NB4 (cell line): Measurements from ENCODE around the gene MRGPRF.

Source experiments
- DNase-seq: peaks from one replicate; pipeline ENCODE4 v3.0.0; 2010; ENCODE audit warnings: low read depth
- H3K4me3 ChIP-seq: one replicate; pipeline ENCODE4 v1.5.1; 2011; ENCODE audit warnings: mild to moderate bottlenecking, low read depth, low read length, moderate library complexity
- CTCF ChIP-seq: IDR thresholded peaks from one replicate; pipeline ENCODE4 v1.5.1; 2012; ENCODE audit warnings: low read depth, low read length
- MAX ChIP-seq: IDR thresholded peaks from 2 replicates; pipeline ENCODE4 v1.6.1; 2011; ENCODE audit warnings: low read depth, low read length
- MYC ChIP-seq: IDR thresholded peaks from 2 replicates; pipeline ENCODE4 v1.6.1; 2011; ENCODE audit warnings: low read depth, low read length
- POLR2A ChIP-seq: IDR thresholded peaks from 2 replicates; pipeline ENCODE4 v1.6.1; 2011; ENCODE audit warnings: mild to moderate bottlenecking; ENCODE audit not compliant: insufficient read length; ENCODE audit errors: extremely low read depth

MRGPRF gene

DNA sequence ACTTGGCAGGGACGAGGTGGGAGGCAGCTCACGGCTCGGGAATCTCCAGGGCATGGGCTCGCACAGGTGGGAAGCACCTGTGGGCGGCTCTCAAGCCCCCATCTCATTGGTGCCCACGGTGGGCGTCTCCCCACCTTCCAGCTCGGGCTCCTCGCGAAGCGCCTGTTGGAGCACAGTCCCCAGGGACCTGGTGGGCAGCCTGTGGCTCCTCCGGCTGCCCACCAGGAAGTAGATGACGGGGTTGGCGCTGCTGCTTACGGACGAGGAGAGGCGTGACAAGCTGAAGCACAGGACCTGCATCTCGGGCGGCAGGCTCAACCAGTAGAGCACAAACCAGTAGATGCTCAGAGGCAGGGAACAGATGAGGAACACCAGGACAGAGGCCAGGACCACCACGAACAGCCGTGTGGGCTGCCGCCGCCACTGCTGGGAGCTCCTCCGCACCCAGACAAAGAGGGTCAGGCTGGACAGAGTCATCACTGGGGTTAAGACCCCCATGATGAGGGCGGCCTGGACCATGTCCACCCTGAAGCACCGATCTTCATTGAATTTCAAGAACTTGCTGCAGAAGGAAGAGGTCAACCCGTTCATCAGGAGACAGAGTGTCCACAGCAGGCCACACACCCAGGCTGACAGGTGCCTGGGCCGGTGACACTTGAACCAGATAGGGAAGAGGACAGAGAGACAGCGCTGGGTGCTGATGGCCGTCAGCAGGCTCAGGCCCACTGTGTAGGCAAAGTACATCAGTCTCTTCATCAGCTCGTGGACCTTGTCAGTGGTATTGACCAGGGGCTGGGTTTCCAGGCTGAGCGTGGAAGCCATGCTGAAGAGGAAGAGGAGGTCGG lies 32.9 kb downstream of the MRGPRF start:
- TF ChIP-seq MYC (no peak), POLR2A (no peak)
- peak; percentile 47 for DNase-seq
- H3K4me3 ChIP-seq = no peak overlapping the region

- H3K4me3 ChIP-seq = no peak overlapping the region
- no peak for TF ChIP-seq MYC
- no peak for TF ChIP-seq POLR2A
- no peak for TF ChIP-seq CTCF
- TF ChIP-seq MAX = no peak
- DNase-seq = no peak
These were observed 34.0 kb downstream of the MRGPRF start for GRCh38 chr11:68978931-68979594.

DNA sequence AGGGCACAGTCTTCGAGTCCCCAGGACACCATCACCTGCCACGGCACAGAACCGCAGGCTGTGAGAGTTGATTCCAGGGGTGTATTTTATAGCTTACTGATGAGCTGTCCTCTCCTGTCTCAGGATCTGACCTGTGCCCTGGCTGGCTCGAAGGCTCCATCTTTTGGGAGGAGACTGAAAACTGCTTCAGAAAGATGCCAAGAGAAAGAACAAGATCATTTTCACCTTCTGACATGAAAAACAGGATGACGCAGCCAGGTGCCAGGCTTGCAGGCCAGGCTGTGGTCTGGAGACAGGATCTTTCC lies 34.5 kb downstream of the MRGPRF start:
- no peak overlapping the region for H3K4me3 ChIP-seq
- TF ChIP-seq CTCF (no peak), POLR2A (no peak), MYC (no peak), MAX (no peak)
- no peak for DNase-seq

DNA sequence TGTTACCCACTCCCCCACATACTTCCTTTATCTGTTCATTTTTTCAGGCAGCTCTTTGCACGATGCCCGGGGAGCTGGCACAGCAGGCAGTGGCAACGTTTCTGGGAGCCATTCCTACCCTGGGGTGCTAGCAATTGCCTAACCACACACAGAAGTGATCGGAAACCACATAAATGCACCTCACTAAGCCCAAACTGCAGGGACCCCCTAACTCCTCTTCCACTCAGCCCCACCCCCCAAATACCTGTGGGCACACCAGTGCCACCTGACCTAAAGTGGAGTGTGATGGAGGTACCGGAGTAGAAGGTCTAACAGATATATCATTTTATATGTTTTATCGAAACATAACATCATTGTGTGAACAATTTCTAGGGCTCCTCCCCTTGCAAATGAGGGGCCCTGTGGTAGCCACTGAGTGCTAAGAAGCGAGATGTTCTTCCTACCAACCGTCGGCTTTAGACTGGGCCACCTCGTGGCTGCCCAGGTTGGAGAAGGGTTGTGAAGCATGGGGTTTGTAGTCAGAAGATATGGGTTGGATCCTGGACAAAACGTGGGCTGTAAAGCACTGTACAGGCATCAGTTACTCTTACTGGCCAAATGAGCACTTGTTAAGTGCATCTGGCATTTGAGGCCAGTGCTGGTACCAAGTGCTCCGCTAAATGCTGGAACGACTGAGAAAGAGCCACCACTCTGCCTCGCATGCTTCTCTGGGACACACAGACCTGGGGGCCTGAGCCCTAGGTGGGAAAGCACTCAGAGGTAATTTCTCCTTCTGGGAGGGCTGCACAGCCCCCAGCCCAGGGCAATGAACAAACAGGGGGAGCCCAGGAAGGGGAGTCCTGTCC lies 35.0 kb downstream of the MRGPRF start:
- no peak for DNase-seq
- TF ChIP-seq MYC (no peak), CTCF (no peak), POLR2A (no peak), MAX (no peak)
- H3K4me3 ChIP-seq = no peak overlapping the region

GRCh38 chr11:68976563-68976962 lies 36.5 kb downstream of the MRGPRF start:
- no peak for DNase-seq
- no peak for TF ChIP-seq POLR2A
- no peak for TF ChIP-seq MAX
- TF ChIP-seq CTCF = no peak
- TF ChIP-seq MYC = no peak
- H3K4me3 ChIP-seq = no peak overlapping the region

DNA sequence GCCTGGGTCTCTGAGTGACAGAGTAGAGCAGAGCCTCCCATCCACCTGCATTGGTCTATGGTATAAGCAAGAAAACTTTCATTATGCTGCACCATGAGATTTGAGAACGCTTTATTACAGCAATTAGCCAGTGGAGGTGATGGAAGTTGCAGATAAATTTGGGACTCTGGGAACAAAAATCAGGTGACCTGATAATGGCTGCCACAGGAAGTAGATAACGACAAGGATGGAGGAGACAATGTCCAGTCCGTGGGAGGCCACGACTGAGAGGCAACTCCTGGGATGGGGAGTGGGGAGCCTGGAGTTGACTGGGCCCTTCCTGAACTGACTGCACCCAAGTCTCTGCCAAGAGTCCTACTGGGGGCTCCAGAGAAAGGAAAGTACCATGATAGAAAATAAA lies 37.0 kb downstream of the MRGPRF start:
- H3K4me3 ChIP-seq = no peak overlapping the region
- TF ChIP-seq MYC (no peak), CTCF (no peak), POLR2A (no peak), MAX (no peak)
- DNase-seq = no peak
